GM12878 (cell line): ENCODE measurements around the gene PKM. TPM values are rescaled to one million over a fixed set of nuclear protein-coding genes. Genes with fewer than 3 reads are reported as not detected.

ENCODE experiments used
- ATAC-seq: fragments of 200-7000 bp; cut with Tn5 transposase; 3 replicates; pipeline ENCODE4 v1.9.1; 2020; ENCODE audit warnings: mild to moderate bottlenecking, moderate library complexity
- BruUV-seq: library from RNA; stranded (reverse); fragments of 400-500 nt; replicated peaks from 2 replicates; lab custom pipeline; 2021; lab: Mats Ljungman, UMichigan
- CTCF ChIA-PET: fragments of 300-600 bp; sonication (Branson Sonifier 250); formaldehyde crosslinking; extraction: SDS; loops from one replicate; lab custom pipeline; 2021; ENCODE audit warnings: inconsistent platforms; lab: Yijun Ruan, JAX
- POLR2A ChIA-PET: fragments of 350-600 bp; formaldehyde crosslinking; extraction: SDS; loops from one replicate; lab custom pipeline; 2021; ENCODE audit warnings: inconsistent platforms; lab: Charles Lee
- RAD21 ChIA-PET: fragments of 300-600 bp; sonication (Branson Sonifier 250); formaldehyde crosslinking; loops from one replicate; lab custom pipeline; 2023; ENCODE audit warnings: antibody characterized with exemption; ENCODE audit not compliant: unreplicated experiment; lab: Charles Lee
- SMC1A ChIA-PET: fragments of 300-600 bp; sonication (Branson Sonifier 250); formaldehyde crosslinking; loops from one replicate; lab custom pipeline; 2023; ENCODE audit not compliant: unreplicated experiment, uncharacterized antibody; lab: Charles Lee
- DNase-seq: peaks from one replicate; pipeline ENCODE4 v3.0.0-alpha.2; 2011; ENCODE audit warnings: low read depth, low spot score
- FAIRE-seq: peaks from 3 replicates; lab custom pipeline; 2011; peaks lifted over from hg19 to GRCh38; lab: Jason Lieb, UNC
- H2AFZ ChIP-seq: 2 replicates; pipeline ENCODE4 v1.6.0; 2011; ENCODE audit warnings: low read depth, low read length, control low read depth; ENCODE audit not compliant: control insufficient read depth
- H3K27ac ChIP-seq: 2 replicates; pipeline ENCODE4 v1.5.1; 2011; ENCODE audit warnings: control low read depth; ENCODE audit not compliant: control insufficient read depth, insufficient read depth
- H3K27me3 ChIP-seq, 2 experiments: replicated peaks in 1 of 2; 2 replicates each; pipeline versions ENCODE4 v1.6.0 to v1.6.1; 2011; ENCODE audit warnings: low read length in 1 of 2; ENCODE audit not compliant: control insufficient read depth in 2 of 2, insufficient read depth in 2 of 2
- H3K36me3 ChIP-seq, 2 experiments: 2 replicates each; pipeline ENCODE4 v1.5.1; 2011; ENCODE audit warnings: low read length in 1 of 2; ENCODE audit not compliant: control insufficient read depth in 2 of 2, insufficient read depth in 2 of 2
- H3K4me1 ChIP-seq: 2 replicates; pipeline ENCODE4 v1.6.1; 2011; ENCODE audit warnings: mild to moderate bottlenecking, low read length, moderate library complexity, mixed read lengths; ENCODE audit not compliant: control insufficient read depth, insufficient read depth
- H3K4me2 ChIP-seq: 2 replicates; pipeline ENCODE4 v1.6.0; 2011; ENCODE audit warnings: control low read depth; ENCODE audit not compliant: control insufficient read depth, insufficient read depth
- H3K4me3 ChIP-seq: fragments of 200-600 bp; sonication (generic); 2 replicates; pipeline ENCODE4 v1.5.1; 2016
- H3K79me2 ChIP-seq: 2 replicates; pipeline ENCODE4 v1.6.0; 2011; ENCODE audit warnings: low read length; ENCODE audit not compliant: control insufficient read depth, insufficient read depth
- H3K9ac ChIP-seq: 2 replicates; pipeline ENCODE4 v1.8.0; 2011; ENCODE audit warnings: low read length, control low read depth, mixed read lengths; ENCODE audit not compliant: control insufficient read depth, insufficient read depth
- H3K9me3 ChIP-seq: replicated peaks from 3 replicates; pipeline ENCODE4 v1.5.1; 2011; ENCODE audit warnings: mild to moderate bottlenecking, low read length; ENCODE audit not compliant: control insufficient read depth, insufficient read depth
- H4K20me1 ChIP-seq: 2 replicates; pipeline ENCODE4 v1.6.0; 2011; ENCODE audit not compliant: control insufficient read depth, insufficient read depth
- CTCF ChIP-seq, 3 experiments: IDR thresholded peaks in 2 of 3; conservative IDR thresholded peaks in 1 of 3; 2 replicates each; pipeline ENCODE4 v1.5.1; 2011; ENCODE audit warnings: low read depth in 3 of 3, low read length in 3 of 3, mild to moderate bottlenecking in 3 of 3, control low read depth in 2 of 3, moderate library complexity in 2 of 3, inconsistent platforms in 1 of 3, mixed read lengths in 1 of 3; ENCODE audit not compliant: control insufficient read depth in 2 of 3, insufficient read depth in 1 of 3; ENCODE audit errors: extremely low read depth in 1 of 3
- JUNB ChIP-seq: IDR thresholded peaks from 2 replicates; pipeline ENCODE4 v1.6.1; 2016; ENCODE audit warnings: antibody characterized with exemption, mild to moderate bottlenecking
- JUND ChIP-seq: IDR thresholded peaks from 2 replicates; pipeline ENCODE4 v1.6.1; 2012; ENCODE audit warnings: low read depth, mild to moderate bottlenecking, low read length, improper control_type of control experiment, moderate library complexity
- KLF5 ChIP-seq: fragments of 450-650 bp; IDR thresholded peaks from 2 replicates; pipeline ENCODE4 v1.6.1; 2014; ENCODE audit warnings: mild to moderate bottlenecking; ENCODE audit not compliant: partially characterized antibody
- NR2F1 ChIP-seq: fragments of 450-650 bp; conservative IDR thresholded peaks from 2 replicates; pipeline ENCODE4 v1.6.1; 2017; ENCODE audit warnings: mild to moderate bottlenecking
- NRF1 ChIP-seq: conservative IDR thresholded peaks from 2 replicates; pipeline ENCODE4 v1.6.1; 2011; ENCODE audit warnings: mild to moderate bottlenecking, low read depth, low read length, improper control_type of control experiment
- PAX8 ChIP-seq: fragments of 450-650 bp; IDR thresholded peaks from 2 replicates; pipeline ENCODE4 v1.6.1; 2017; ENCODE audit warnings: mild to moderate bottlenecking, moderate library complexity
- SMARCA5 ChIP-seq: fragments of 450-650 bp; IDR thresholded peaks from 2 replicates; pipeline ENCODE4 v1.6.1; 2017; ENCODE audit warnings: mild to moderate bottlenecking
- SREBF2 ChIP-seq: IDR thresholded peaks from 2 replicates; pipeline ENCODE4 v1.6.1; 2012; ENCODE audit warnings: mild to moderate bottlenecking, low read length
- TCF3 ChIP-seq: IDR thresholded peaks from 2 replicates; pipeline ENCODE4 v1.6.1; 2012; ENCODE audit warnings: low read depth, mild to moderate bottlenecking, low read length, borderline replicate concordance; ENCODE audit not compliant: insufficient read depth
- USF2 ChIP-seq: IDR thresholded peaks from 2 replicates; pipeline ENCODE4 v1.6.1; 2011; ENCODE audit warnings: low read depth, low read length, improper control_type of control experiment, borderline replicate concordance
- ZBED1 ChIP-seq: IDR thresholded peaks from 2 replicates; pipeline ENCODE4 v1.6.1; 2016; ENCODE audit warnings: borderline replicate concordance
- ZNF207 ChIP-seq: fragments of 450-650 bp; IDR thresholded peaks from 2 replicates; pipeline ENCODE4 v1.6.1; 2014; ENCODE audit warnings: antibody characterized with exemption, mild to moderate bottlenecking, borderline replicate concordance
- ZNF24 ChIP-seq: fragments of 450-650 bp; IDR thresholded peaks from 2 replicates; pipeline ENCODE4 v1.6.1; 2017; ENCODE audit warnings: antibody characterized with exemption, mild to moderate bottlenecking
- ZNF622 ChIP-seq: fragments of 450-650 bp; IDR thresholded peaks from 2 replicates; pipeline ENCODE4 v1.6.1; 2017; ENCODE audit warnings: mild to moderate bottlenecking, inconsistent platforms
- WGBS: methylation state at CpG from one replicate; pipeline ENCODE4 v1.1.6; 2016; ENCODE audit warnings: low lambda C conversion rate; ENCODE audit not compliant: insufficient replicate concordance, insufficient coverage; ENCODE audit errors: missing lambda C conversion rate; 5-methylcytosine and 5-hydroxymethylcytosine counted together
- in situ Hi-C: fragments of 300-500 bp; cut with MboI; formaldehyde crosslinking; loops from 9 replicates; pipeline ENCODE4 v1.14.3; 2018; ENCODE audit warnings: mixed read lengths
- intact Hi-C: fragments of 100-400 bp; cut with micrococcal nuclease; formaldehyde crosslinking; loops from one replicate; pipeline ENCODE4 v1.14.2; 2022; ENCODE audit not compliant: unreplicated experiment
- polyA plus RNA-seq, 11 experiments: library from polyadenylated mRNA; depleted of rRNA in 4 of 11; unstranded in 6 of 11; stranded (reverse) in 5 of 11; fragments of >200 nt; fragmentation: Nextera tagmentation in 4 of 11; fragmentation: Illumina TruSeq in 1 of 11; extraction: Ambion mirVana in 4 of 11; extraction: Trizol in 1 of 11; gene quantifications; 1 replicate in 1 of 11; 2 replicates in 10 of 11; pipeline versions ENCODE4 v1.2.1 to v1.2.3, GENCODE V29; 2011 to 2016; ENCODE audit warnings: inconsistent platforms in 2 of 11, missing spikeins in 2 of 11, low read depth in 1 of 11
- total RNA-seq, 4 experiments: library from RNA; depleted of rRNA in 3 of 4; stranded (reverse); fragments of >200 nt in 3 of 4; fragmentation: Illumina TruSeq in 1 of 4; extraction: Trizol in 1 of 4; gene quantifications; 2 replicates each; pipeline versions ENCODE4 v1.2.1 to v1.2.3, GENCODE V29; 2013 to 2021

The PKM gene
- total and polyA plus RNA-seq, 10 of the 15 experiments (the other 5 are each of a cell fraction or from before 2014, with no cell fraction given) = 491 to 2,011 (median 1,433) TPM

- no peak for TF ChIP-seq NRF1
- TF ChIP-seq, all 136 proteins: peak for 0
Measured at GRCh38 chr15:72280751-72281150, 49.8 kb upstream of the PKM start (continued).

- ChIA-PET POLR2A (interaction anchor here (0.7 kb wide), 1 partner anchor 36 kb away, joined by 3 read pairs; no protein-coding TSS in a partner anchor), CTCF (interaction anchor here (1.6 kb wide), 1 partner anchor 34 kb away, joined by 4 read pairs; no protein-coding TSS in a partner anchor)
- in situ Hi-C loops = no loop called here
Measured at GRCh38 chr15:72278737-72279136, 47.7 kb upstream of the PKM start.

More at GRCh38 chr15:72278737-72279136, 47.7 kb upstream of the PKM start:
- FAIRE-seq (no peak), ATAC-seq (peak; percentile 52), DNase-seq (no peak)
- ChIA-PET RAD21 (interaction anchor here (0.5 kb wide), 1 partner anchor 402 kb away, joined by 4 read pairs; no protein-coding TSS in a partner anchor), SMC1A (no interaction called here)
- TF ChIP-seq CTCF (IDR thresholded peaks at IDR 0.05 in 2 of 3, conservative IDR thresholded peaks at IDR 0.05 in 1 of 3; ENCODE audit: control insufficient read depth in 2 of 3, extremely low read depth in 1 of 3, insufficient read depth in 1 of 3, low read depth in 3 of 3, low read length in 3 of 3) (no peak), USF2 (no peak), NR2F1 (no peak), JUND (no peak), TCF3 (no peak), JUNB (no peak), SMARCA5 (no peak), ZBED1 (no peak), KLF5 (no peak), SREBF2 (no peak), PAX8 (no peak), ZNF24 (no peak), ZNF622 (no peak), ZNF207 (no peak)
- Histone ChIP-seq H3K4me2 (no peak overlapping the region), H3K9ac (no peak overlapping the region), H3K79me2 (no peaks in the 10 kb centered on the region), H3K27ac (no peak overlapping the region), H3K27me3 (no peaks in the 10 kb centered on the region), H3K36me3 (no peaks in the 10 kb centered on the region), H3K9me3 (no peaks in the 10 kb centered on the region), H3K4me3 (no peak overlapping the region), H4K20me1 (no peaks in the 10 kb centered on the region), H3K4me1 (no peaks in the 10 kb centered on the region), H2AFZ (no peak overlapping the region)
- BruUV-seq = no TSS peak
- 94% methylated on average over 1 of the region's 1 CpG for WGBS
- intact Hi-C loops = no loop called here
